Measurements from ENCODE around the gene CARNS1.

CARNS1 gene

GRCh38 chr11:67376873-67377808 lies 38.3 kb upstream of the CARNS1 start:
- no peak overlapping the region for H2AFZ ChIP-seq
- H3K9me3 ChIP-seq (ENCODE audit: control insufficient read depth, low read length), result no peaks in the 10 kb centered on the region
- H3K9ac ChIP-seq, result no peak overlapping the region
- H3K27ac ChIP-seq, result no peak overlapping the region
- H3K4me3 ChIP-seq (ENCODE audit: low read depth, low read length), result no peak overlapping the region
- H3K27me3 ChIP-seq (ENCODE audit: control insufficient read depth, insufficient read depth, low read length), result no peaks in the 10 kb centered on the region
- H3K4me1 ChIP-seq, result no peaks in the 10 kb centered on the region
- no peaks in the 10 kb centered on the region for H3K79me2 ChIP-seq
- H3K36me3 ChIP-seq (ENCODE audit: control insufficient read depth, insufficient read depth, low read length), result no peaks in the 10 kb centered on the region
- TF ChIP-seq CTCF (IDR thresholded peaks at IDR 0.05), result no peak
- H3K4me2 ChIP-seq (ENCODE audit: low read length), result no peak overlapping the region

- no peaks in the 10 kb centered on the region for H3K4me1 ChIP-seq
- H3K27me3 ChIP-seq (ENCODE audit: control insufficient read depth, insufficient read depth, low read length), result no peaks in the 10 kb centered on the region
- H2AFZ ChIP-seq, result no peak overlapping the region
- no peak overlapping the region for H3K27ac ChIP-seq
- H3K9ac ChIP-seq, result no peak overlapping the region
- H3K36me3 ChIP-seq (ENCODE audit: control insufficient read depth, insufficient read depth, low read length), result no peaks in the 10 kb centered on the region
- no peak overlapping the region for H3K4me2 ChIP-seq (ENCODE audit: low read length)
- H3K79me2 ChIP-seq, result no peaks in the 10 kb centered on the region
- no peak overlapping the region for H3K4me3 ChIP-seq (ENCODE audit: low read depth, low read length)
- no peak for TF ChIP-seq CTCF (IDR thresholded peaks at IDR 0.05)
- no peaks in the 10 kb centered on the region for H3K9me3 ChIP-seq (ENCODE audit: control insufficient read depth, low read length)
Observed at GRCh38 chr11:67378544-67378943, 36.9 kb upstream of the CARNS1 start.

GRCh38 chr11:67379061-67380058 lies 36.1 kb upstream of the CARNS1 start:
- Histone ChIP-seq H3K27ac (no peak overlapping the region), H3K4me3 (ENCODE audit: low read depth, low read length) (no peak overlapping the region), H3K9ac (no peak overlapping the region), H3K9me3 (ENCODE audit: control insufficient read depth, low read length) (no peaks in the 10 kb centered on the region), H2AFZ (no peak overlapping the region), H3K4me1 (no peaks in the 10 kb centered on the region), H3K27me3 (ENCODE audit: control insufficient read depth, insufficient read depth, low read length) (no peaks in the 10 kb centered on the region), H3K79me2 (no peaks in the 10 kb centered on the region), H3K36me3 (ENCODE audit: control insufficient read depth, insufficient read depth, low read length) (no peaks in the 10 kb centered on the region), H3K4me2 (ENCODE audit: low read length) (no peak overlapping the region)
- no peak for TF ChIP-seq CTCF (IDR thresholded peaks at IDR 0.05)

- H3K9me3 ChIP-seq (ENCODE audit: control insufficient read depth, low read length), result no peaks in the 10 kb centered on the region
- no peaks in the 10 kb centered on the region for H3K79me2 ChIP-seq
- H3K27ac ChIP-seq, result no peak overlapping the region
- TF ChIP-seq CTCF (IDR thresholded peaks at IDR 0.05), result no peak
- no peaks in the 10 kb centered on the region for H3K4me1 ChIP-seq
- no peaks in the 10 kb centered on the region for H3K27me3 ChIP-seq (ENCODE audit: control insufficient read depth, insufficient read depth, low read length)
- no peak overlapping the region for H3K9ac ChIP-seq
- no peak overlapping the region for H2AFZ ChIP-seq
- no peak overlapping the region for H3K4me2 ChIP-seq (ENCODE audit: low read length)
- no peaks in the 10 kb centered on the region for H3K36me3 ChIP-seq (ENCODE audit: control insufficient read depth, insufficient read depth, low read length)
- no peak overlapping the region for H3K4me3 ChIP-seq (ENCODE audit: low read depth, low read length)
Observed at GRCh38 chr11:67381244-67381972, 34.1 kb upstream of the CARNS1 start.

Measured in parathyroid adenoma (tissue), 2 donors.